Progenitor cell of endocrine pancreas (in vitro differentiated cells): ENCODE data around the gene SLC25A2. TPM values are rescaled to one million over a fixed set of nuclear protein-coding genes. Genes with fewer than 3 reads are reported as not detected.
"Not testable (repeated sequence)": the region's sequence is repeated elsewhere in the genome, so short reads cannot be mapped to it uniquely, and the experiment has no call there.

ENCODE experiments used
- DNase-seq: peaks from one replicate; pipeline ENCODE4 v3.0.0; 2021; ENCODE audit warnings: low spot score; ENCODE audit not compliant: unreplicated experiment
- H3K27ac Mint-ChIP-seq: 2 replicates; pipeline ENCODE4 v1.8.0; 2021; ENCODE audit warnings: mild to moderate bottlenecking, moderate library complexity, mixed read lengths
- H3K27me3 Mint-ChIP-seq: 2 replicates; pipeline ENCODE4 v1.8.0; 2021; ENCODE audit warnings: mixed read lengths
- H3K36me3 Mint-ChIP-seq: 2 replicates; pipeline ENCODE4 v1.8.0; 2022; ENCODE audit warnings: mixed read lengths; ENCODE audit not compliant: insufficient read depth
- H3K4me1 Mint-ChIP-seq: 2 replicates; pipeline ENCODE4 v1.8.0; 2021; ENCODE audit warnings: low read depth, mixed read lengths
- H3K4me3 Mint-ChIP-seq: 2 replicates; pipeline ENCODE4 v1.8.0; 2021; ENCODE audit warnings: low read depth, mild to moderate bottlenecking, moderate library complexity, mixed read lengths
- H3K9me3 Mint-ChIP-seq: 2 replicates; pipeline ENCODE4 v1.8.0; 2021; ENCODE audit warnings: low read depth, mixed read lengths
- CTCF ChIP-seq: fragments of 200-600 bp; sonication (generic); IDR thresholded peaks from one replicate; pipeline ENCODE4 v1.5.0; 2021; ENCODE audit warnings: antibody characterized with exemption, mild to moderate bottlenecking; ENCODE audit not compliant: unreplicated experiment
- total RNA-seq: library from RNA; stranded (reverse); gene quantifications from 2 replicates; pipeline ENCODE4 v1.2.1, GENCODE V29; 2021

SLC25A2 gene
- total RNA-seq, 1 donor from 2014 or later: 1.1 TPM

GRCh38 chr5:141319202-141319601 lies 15.4 kb upstream of the SLC25A2 start:
- no peak for DNase-seq
- H3K27me3 Mint-ChIP-seq: no peaks in the 10 kb centered on the region
- peaks cover 64% of the 10 kb centered on the region for H3K36me3 Mint-ChIP-seq
- no peaks in the 10 kb centered on the region for H3K4me1 Mint-ChIP-seq
- H3K4me3 Mint-ChIP-seq: peak overlapping the region; percentile 99
- peak overlapping the region; percentile 100 for H3K27ac Mint-ChIP-seq
- no peak for TF ChIP-seq CTCF
- H3K9me3 Mint-ChIP-seq: peaks cover 53% of the 10 kb centered on the region

DNA sequence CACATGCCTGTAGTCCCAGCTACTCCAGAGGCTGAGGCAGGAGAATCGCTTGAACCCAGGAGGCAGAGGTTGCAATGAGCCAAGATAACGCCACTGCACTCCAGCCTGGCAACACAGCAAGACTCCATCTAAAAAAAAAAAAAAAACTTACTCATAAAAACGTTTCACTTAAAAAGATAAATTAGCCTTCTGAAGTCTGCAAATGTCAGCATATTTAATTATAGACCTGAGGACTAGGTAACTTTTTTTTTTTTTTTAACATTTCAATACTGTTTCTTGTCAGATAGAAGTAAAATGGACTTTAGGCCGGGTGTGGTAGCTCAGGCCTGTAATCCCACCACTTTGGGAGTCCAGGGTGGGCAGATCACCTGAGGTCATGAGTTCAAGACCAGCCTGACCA lies 13.1 kb upstream of the SLC25A2 start:
- H3K27ac Mint-ChIP-seq: peak overlapping the region; percentile 64
- DNase-seq: not testable (repeated sequence)

GRCh38 chr5:141313711-141314110 lies 9.9 kb upstream of the SLC25A2 start:
- peaks cover 55% of the 10 kb centered on the region for H3K9me3 Mint-ChIP-seq
- no peaks in the 10 kb centered on the region for H3K4me1 Mint-ChIP-seq
- peaks cover 81% of the 10 kb centered on the region for H3K36me3 Mint-ChIP-seq

More for the DNA sequence above, 13.1 kb upstream of the SLC25A2 start:
- H3K36me3 Mint-ChIP-seq: peaks cover 81% of the 10 kb centered on the region
- peaks cover 62% of the 10 kb centered on the region for H3K9me3 Mint-ChIP-seq
- not testable (repeated sequence) for H3K4me3 Mint-ChIP-seq, H3K4me1 Mint-ChIP-seq, H3K27me3 Mint-ChIP-seq

GRCh38 chr5:141306630-141307029 lies 2.8 kb upstream of the SLC25A2 start:
- H3K4me1 Mint-ChIP-seq: no peaks in the 10 kb centered on the region
- H3K27me3 Mint-ChIP-seq: no peaks in the 10 kb centered on the region
- H3K4me3 Mint-ChIP-seq: no peak overlapping the region
- TF ChIP-seq CTCF: no peak
- no peak for DNase-seq
- no peak overlapping the region for H3K27ac Mint-ChIP-seq
- H3K36me3 Mint-ChIP-seq: peaks cover 67% of the 10 kb centered on the region
- H3K9me3 Mint-ChIP-seq: peaks cover 53% of the 10 kb centered on the region

More at GRCh38 chr5:141313711-141314110, 9.9 kb upstream of the SLC25A2 start:
- TF ChIP-seq CTCF: no peak
- H3K4me3 Mint-ChIP-seq: no peak overlapping the region
- no peaks in the 10 kb centered on the region for H3K27me3 Mint-ChIP-seq
- no peak for DNase-seq
- no peak overlapping the region for H3K27ac Mint-ChIP-seq

DNA sequence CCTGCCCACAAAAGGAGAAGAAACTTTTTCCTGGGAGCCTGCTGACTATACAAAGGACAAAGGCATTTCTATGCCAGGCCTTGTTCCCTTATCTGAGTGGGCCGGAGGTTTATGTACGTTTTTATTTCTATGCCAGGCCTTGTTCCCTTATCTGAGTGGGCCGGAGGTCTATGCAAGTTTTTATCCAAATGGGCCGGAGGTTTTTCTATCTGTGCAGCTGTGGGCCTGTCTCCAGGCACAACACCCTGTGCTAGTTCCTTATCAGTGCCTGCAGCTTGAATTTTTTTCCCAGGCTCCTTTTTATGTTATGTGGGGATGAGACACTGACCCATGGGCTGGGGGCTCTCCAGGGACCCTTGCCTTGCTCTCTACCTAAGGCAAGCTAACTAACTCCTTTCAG lies 5.5 kb downstream of the SLC25A2 start:
- H3K4me1 Mint-ChIP-seq: peaks cover 5% of the 10 kb centered on the region
- H3K27ac Mint-ChIP-seq: peak overlapping the region; percentile 44
- TF ChIP-seq CTCF: no peak
- H3K9me3 Mint-ChIP-seq: peaks cover 25% of the 10 kb centered on the region
- no peak for DNase-seq
- no peak overlapping the region for H3K4me3 Mint-ChIP-seq
- no peaks in the 10 kb centered on the region for H3K27me3 Mint-ChIP-seq
- H3K36me3 Mint-ChIP-seq: peaks cover 36% of the 10 kb centered on the region

DNA sequence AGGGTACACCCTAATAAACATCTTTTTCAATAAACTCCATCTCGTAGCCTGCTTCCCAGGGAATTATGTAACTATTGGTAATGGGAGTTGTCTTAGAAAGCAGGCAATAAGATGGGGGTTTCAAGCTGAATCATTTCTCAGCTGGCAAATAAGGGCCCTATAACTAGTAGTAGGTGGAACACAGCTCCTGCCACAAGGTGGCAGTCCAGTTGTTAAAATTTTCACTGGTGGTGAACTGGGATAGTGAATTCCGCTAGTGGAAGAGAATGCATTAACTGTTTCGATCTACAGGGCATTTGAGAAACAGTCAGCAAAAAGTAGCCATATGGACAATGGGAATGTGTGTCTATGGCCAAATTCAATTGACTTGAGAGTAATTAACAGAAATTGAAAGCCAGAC lies 30.9 kb downstream of the SLC25A2 start:
- Mint-ChIP-seq H3K27ac (no peak overlapping the region), H3K27me3 (no peaks in the 10 kb centered on the region), H3K9me3 (peaks cover 48% of the 10 kb centered on the region), H3K36me3 (peaks cover 17% of the 10 kb centered on the region), H3K4me1 (no peaks in the 10 kb centered on the region), H3K4me3 (no peak overlapping the region)
- no peak for DNase-seq
- TF ChIP-seq CTCF: no peak
